NB4 (cell line): ENCODE data around the gene FARSA.

Source experiments
- MYC ChIP-seq: IDR thresholded peaks from 2 replicates; pipeline ENCODE4 v1.6.1; 2011; ENCODE audit warnings: low read depth, low read length
- POLR2A ChIP-seq: IDR thresholded peaks from 2 replicates; pipeline ENCODE4 v1.6.1; 2011; ENCODE audit warnings: mild to moderate bottlenecking; ENCODE audit not compliant: insufficient read length; ENCODE audit errors: extremely low read depth
- TF ChIP-seq, protein P1 (sequence below): IDR thresholded peaks from one replicate; pipeline ENCODE4 v1.5.1; 2012; ENCODE audit warnings: low read depth, low read length
- TF ChIP-seq, protein P2 (sequence below): IDR thresholded peaks from 2 replicates; pipeline ENCODE4 v1.6.1; 2011; ENCODE audit warnings: low read depth, low read length

DNA sequence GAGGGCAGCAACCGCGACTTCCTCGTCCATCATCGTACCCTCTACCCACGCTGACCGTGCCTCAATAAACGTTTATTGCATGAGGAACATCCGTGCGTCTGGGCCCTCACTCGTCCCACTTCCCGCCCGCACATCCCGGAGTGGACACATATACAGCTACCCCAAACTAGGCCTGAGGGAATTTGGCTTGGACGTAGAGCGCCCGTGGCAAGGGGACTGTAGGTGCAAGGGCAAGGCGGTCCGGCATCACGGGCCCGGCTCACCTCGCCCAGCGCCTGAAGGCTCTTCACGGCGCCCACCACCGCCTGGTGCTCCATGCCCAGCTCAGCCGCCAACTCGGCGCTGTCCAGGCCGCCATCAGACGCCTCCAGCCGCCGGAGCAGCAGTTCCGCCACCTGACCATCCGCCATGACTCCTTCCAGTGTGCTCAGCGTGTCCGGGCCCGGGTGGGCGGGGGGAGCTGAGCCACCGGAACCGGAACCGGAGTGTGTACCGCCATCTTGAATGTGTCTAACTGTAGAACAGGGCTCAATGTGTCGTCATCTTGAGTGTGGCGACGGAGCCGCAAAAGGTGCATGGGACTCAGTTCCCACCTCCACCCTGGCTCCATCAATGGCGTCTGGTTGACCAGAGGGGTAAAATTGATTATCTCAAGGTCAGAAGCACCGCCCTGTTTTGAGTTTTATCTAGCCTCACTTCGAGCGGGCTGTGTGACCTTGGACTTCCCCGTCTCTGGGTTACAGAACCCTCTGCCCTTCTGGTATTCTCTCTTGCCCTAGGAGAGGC lies at the start of gene FARSA:
- TF ChIP-seq, protein P1, sequence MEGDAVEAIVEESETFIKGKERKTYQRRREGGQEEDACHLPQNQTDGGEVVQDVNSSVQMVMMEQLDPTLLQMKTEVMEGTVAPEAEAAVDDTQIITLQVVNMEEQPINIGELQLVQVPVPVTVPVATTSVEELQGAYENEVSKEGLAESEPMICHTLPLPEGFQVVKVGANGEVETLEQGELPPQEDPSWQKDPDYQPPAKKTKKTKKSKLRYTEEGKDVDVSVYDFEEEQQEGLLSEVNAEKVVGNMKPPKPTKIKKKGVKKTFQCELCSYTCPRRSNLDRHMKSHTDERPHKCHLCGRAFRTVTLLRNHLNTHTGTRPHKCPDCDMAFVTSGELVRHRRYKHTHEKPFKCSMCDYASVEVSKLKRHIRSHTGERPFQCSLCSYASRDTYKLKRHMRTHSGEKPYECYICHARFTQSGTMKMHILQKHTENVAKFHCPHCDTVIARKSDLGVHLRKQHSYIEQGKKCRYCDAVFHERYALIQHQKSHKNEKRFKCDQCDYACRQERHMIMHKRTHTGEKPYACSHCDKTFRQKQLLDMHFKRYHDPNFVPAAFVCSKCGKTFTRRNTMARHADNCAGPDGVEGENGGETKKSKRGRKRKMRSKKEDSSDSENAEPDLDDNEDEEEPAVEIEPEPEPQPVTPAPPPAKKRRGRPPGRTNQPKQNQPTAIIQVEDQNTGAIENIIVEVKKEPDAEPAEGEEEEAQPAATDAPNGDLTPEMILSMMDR: no peak
- TF ChIP-seq, protein P2, sequence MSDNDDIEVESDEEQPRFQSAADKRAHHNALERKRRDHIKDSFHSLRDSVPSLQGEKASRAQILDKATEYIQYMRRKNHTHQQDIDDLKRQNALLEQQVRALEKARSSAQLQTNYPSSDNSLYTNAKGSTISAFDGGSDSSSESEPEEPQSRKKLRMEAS: peak; percentile 78
- peak; percentile 93 for TF ChIP-seq POLR2A
- TF ChIP-seq MYC: peak; percentile 92
